HepG2 (cell line): Measurements from ENCODE around the gene LMF2. TPM values are rescaled to one million over a fixed set of nuclear protein-coding genes. Genes with fewer than 3 reads are reported as not detected.

Experiments used
- ARID4A ChIP-seq: sonication (generic); formaldehyde crosslinking; IDR thresholded peaks from 2 replicates; pipeline ENCODE4 v1.5.0; 2020; ENCODE audit warnings: mild to moderate bottlenecking, missing genetic modification reagents, borderline replicate concordance
- EP300 ChIP-seq, 3 experiments: sonication (generic) in 1 of 3; formaldehyde crosslinking in 1 of 3; IDR thresholded peaks; 2 replicates each; pipeline versions ENCODE4 v1.5.1 to v1.6.1; 2011 to 2020; ENCODE audit warnings: low read depth in 2 of 3, low read length in 2 of 3, borderline replicate concordance in 1 of 3, improper control_type of control experiment in 1 of 3, mild to moderate bottlenecking in 1 of 3, missing genetic modification reagents in 1 of 3, moderate library complexity in 1 of 3
- HNF1B ChIP-seq: sonication (generic); formaldehyde crosslinking; IDR thresholded peaks from 2 replicates; pipeline ENCODE4 v1.5.1; 2020; ENCODE audit warnings: mild to moderate bottlenecking, moderate library complexity, missing genetic modification reagents
- JARID2 ChIP-seq: sonication (generic); formaldehyde crosslinking; IDR thresholded peaks from 2 replicates; pipeline ENCODE4 v1.8.1; 2023; ENCODE audit warnings: missing genetic modification reagents, inconsistent platforms; ENCODE audit not compliant: insufficient replicate concordance
- MYPOP ChIP-seq: sonication (generic); formaldehyde crosslinking; IDR thresholded peaks from 2 replicates; pipeline ENCODE4 v1.8.1; 2023; ENCODE audit warnings: mild to moderate bottlenecking, moderate library complexity, missing genetic modification reagents
- NRL ChIP-seq: sonication (generic); formaldehyde crosslinking; IDR thresholded peaks from 2 replicates; pipeline ENCODE4 v1.5.0; 2020; ENCODE audit warnings: missing genetic modification reagents, mild to moderate bottlenecking, moderate library complexity, borderline replicate concordance
- PCBP1 ChIP-seq: fragments of 200-400 bp; formaldehyde crosslinking; IDR thresholded peaks from 2 replicates; pipeline ENCODE4 v1.6.1; 2017; ENCODE audit warnings: mild to moderate bottlenecking, low read depth, low read length, borderline replicate concordance
- PRDM15 ChIP-seq: sonication (generic); formaldehyde crosslinking; IDR thresholded peaks from 2 replicates; pipeline ENCODE4 v1.4.0; 2020; ENCODE audit warnings: missing genetic modification reagents
- SKIL ChIP-seq: sonication (generic); formaldehyde crosslinking; IDR thresholded peaks from 2 replicates; pipeline ENCODE4 v1.8.0; 2022; ENCODE audit warnings: missing genetic modification reagents, mild to moderate bottlenecking, moderate library complexity, borderline replicate concordance
- ZFY ChIP-seq: sonication (generic); formaldehyde crosslinking; IDR thresholded peaks from 2 replicates; pipeline ENCODE4 v1.4.0; 2020; ENCODE audit warnings: missing genetic modification reagents
- ZNF256 ChIP-seq: sonication (generic); formaldehyde crosslinking; conservative IDR thresholded peaks from 2 replicates; pipeline ENCODE4 v1.4.0; 2020; ENCODE audit warnings: missing genetic modification reagents
- ZNF746 ChIP-seq: sonication (generic); formaldehyde crosslinking; IDR thresholded peaks from 2 replicates; pipeline ENCODE4 v1.8.0; 2022; ENCODE audit warnings: mild to moderate bottlenecking, missing genetic modification reagents
- ZNF891 ChIP-seq: sonication (generic); formaldehyde crosslinking; IDR thresholded peaks from 2 replicates; pipeline ENCODE4 v1.5.0; 2020; ENCODE audit warnings: mild to moderate bottlenecking, missing genetic modification reagents
- polyA plus RNA-seq, 8 experiments: library from polyadenylated mRNA; depleted of rRNA in 3 of 8; stranded (reverse) in 7 of 8; unstranded in 1 of 8; fragments of >200 nt; fragmentation: Illumina TruSeq in 4 of 8; extraction: Trizol in 4 of 8; gene quantifications; 2 replicates each; pipeline versions ENCODE4 v1.2.1 to v1.2.3, GENCODE V29; 2011 to 2016; ENCODE audit warnings: low read depth in 4 of 8, missing spikeins in 1 of 8, mixed read lengths in 1 of 8; ENCODE audit not compliant: insufficient read depth in 1 of 8
- total RNA-seq, 5 experiments: library from RNA; depleted of rRNA; stranded (reverse); fragments of >200 nt; fragmentation: Illumina TruSeq; extraction: Trizol; gene quantifications; 2 replicates each; pipeline ENCODE4 v1.2.3, GENCODE V29; 2016; ENCODE audit warnings: low read depth in 1 of 5

LMF2 gene
- total and polyA plus RNA-seq, 2 of the 13 experiments (the other 11 are each of a cell fraction or from before 2014, with no cell fraction given), result 23.3 to 30.6 TPM

- TF ChIP-seq PCBP1 (0 out of 2 replicates have a peak, but pooled peaks have one; percentile 59), NRL (CRISPR knock-in tag) (peak; percentile 49; the same call in 1 of the 2 replicates), ZFY (peak; percentile 62; the same call in 1 of the 2 replicates), MYPOP (CRISPR knock-in tag) (0 out of 2 replicates have a peak, but pooled peaks have one; percentile 50), HNF1B (CRISPR knock-in tag) (0 out of 2 replicates have a peak, but pooled peaks have one; percentile 22), PRDM15 (CRISPR knock-in tag) (0 out of 2 replicates have a peak, but pooled peaks have one; percentile 39), EP300 (IDR thresholded peaks at IDR 0.05; ENCODE audit: low read depth in 2 of 2, low read length in 2 of 2) (no peak), EP300 (CRISPR knock-in tag; IDR thresholded peaks at IDR 0.05; ENCODE audit: borderline replicate concordance) (no peak), SKIL (CRISPR knock-in tag) (no peak), ARID4A (CRISPR knock-in tag) (peak; percentile 51; the same call in 1 of the 2 replicates), ZNF746 (CRISPR knock-in tag) (0 out of 2 replicates have a peak, but pooled peaks have one; percentile 28), ZNF256 (CRISPR knock-in tag) (no peak), JARID2 (CRISPR knock-in tag) (no peak), ZNF891 (CRISPR knock-in tag) (0 out of 2 replicates have a peak, but pooled peaks have one; percentile 44)
These were observed 24.6 kb upstream of the LMF2 start (continued) for GRCh38 chr22:50531962-50532674.
